AG04449 (cell line): ENCODE data around the gene ATXN1.

Source experiments
- CTCF ChIA-PET: fragments of 350-600 bp; formaldehyde crosslinking; extraction: SDS; loops from one replicate; lab custom pipeline; 2021; ENCODE audit warnings: antibody characterized with exemption; lab: Yijun Ruan, JAX
- POLR2A ChIA-PET: fragments of 400-600, 350-600 bp; formaldehyde crosslinking; extraction: SDS; loops from one replicate; lab custom pipeline; 2020; ENCODE audit warnings: antibody characterized with exemption, inconsistent platforms; lab: Yijun Ruan, JAX
- DNase-seq: peaks from one replicate; pipeline ENCODE4 v3.0.0-alpha.2; 2010; ENCODE audit warnings: low read depth, low spot score
- H3K4me3 ChIP-seq: 2 replicates; pipeline ENCODE4 v1.5.1; 2011; ENCODE audit warnings: low read depth, mild to moderate bottlenecking, control low read depth, low read length
- TF ChIP-seq, protein P1 (sequence below): IDR thresholded peaks from one replicate; pipeline ENCODE4 v1.5.1; 2011; ENCODE audit warnings: mild to moderate bottlenecking, moderate library complexity, low read length, control low read depth, inconsistent platforms; ENCODE audit not compliant: insufficient read depth; ENCODE audit errors: missing control alignments

ATXN1 gene

GRCh38 chr6:16519265-16520242, 241.7 kb downstream of the ATXN1 start:
- CTCF ChIA-PET, result interaction anchor here (0.9 to 5.0 kb wide), 5 partner anchors 7 to 244 kb away, joined by 3 to 63 read pairs (median 3); partner anchors contain the start of gene ATXN1
- no peak overlapping the region for H3K4me3 ChIP-seq
- TF ChIP-seq, protein P1, sequence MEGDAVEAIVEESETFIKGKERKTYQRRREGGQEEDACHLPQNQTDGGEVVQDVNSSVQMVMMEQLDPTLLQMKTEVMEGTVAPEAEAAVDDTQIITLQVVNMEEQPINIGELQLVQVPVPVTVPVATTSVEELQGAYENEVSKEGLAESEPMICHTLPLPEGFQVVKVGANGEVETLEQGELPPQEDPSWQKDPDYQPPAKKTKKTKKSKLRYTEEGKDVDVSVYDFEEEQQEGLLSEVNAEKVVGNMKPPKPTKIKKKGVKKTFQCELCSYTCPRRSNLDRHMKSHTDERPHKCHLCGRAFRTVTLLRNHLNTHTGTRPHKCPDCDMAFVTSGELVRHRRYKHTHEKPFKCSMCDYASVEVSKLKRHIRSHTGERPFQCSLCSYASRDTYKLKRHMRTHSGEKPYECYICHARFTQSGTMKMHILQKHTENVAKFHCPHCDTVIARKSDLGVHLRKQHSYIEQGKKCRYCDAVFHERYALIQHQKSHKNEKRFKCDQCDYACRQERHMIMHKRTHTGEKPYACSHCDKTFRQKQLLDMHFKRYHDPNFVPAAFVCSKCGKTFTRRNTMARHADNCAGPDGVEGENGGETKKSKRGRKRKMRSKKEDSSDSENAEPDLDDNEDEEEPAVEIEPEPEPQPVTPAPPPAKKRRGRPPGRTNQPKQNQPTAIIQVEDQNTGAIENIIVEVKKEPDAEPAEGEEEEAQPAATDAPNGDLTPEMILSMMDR, result no peak
- POLR2A ChIA-PET, result no interaction called here
- no peak for DNase-seq

GRCh38 chr6:16518265-16518664, 243.0 kb downstream of the ATXN1 start:
- DNase-seq, result no peak
- H3K4me3 ChIP-seq, result no peak overlapping the region
- ChIA-PET CTCF (interaction anchor here (1.0 to 9.8 kb wide), 3 partner anchors 8 to 245 kb away, joined by 3 to 111 read pairs (median 16); partner anchors contain the start of gene ATXN1), POLR2A (no interaction called here)
- TF ChIP-seq, protein P1, result no peak

GRCh38 chr6:16514249-16514648, 247.0 kb downstream of the ATXN1 start:
- DNase-seq, result no peak
- CTCF ChIA-PET, result interaction anchor here (0.7 to 9.8 kb wide), 19 partner anchors 8 to 572 kb away, joined by 3 to 111 read pairs (median 4); partner anchors contain the start of gene ATXN1

GRCh38 chr6:16512544-16513290, 248.5 kb downstream of the ATXN1 start:
- H3K4me3 ChIP-seq, result no peak overlapping the region
- ChIA-PET POLR2A (no interaction called here), CTCF (interaction anchor here (1.0 to 9.8 kb wide), 23 partner anchors 8 to 578 kb away, joined by 3 to 111 read pairs (median 5); partner anchors contain the start of gene ATXN1)
- TF ChIP-seq, protein P1, result no peak
- DNase-seq, result no peak

More at GRCh38 chr6:16514249-16514648, 247.0 kb downstream of the ATXN1 start:
- TF ChIP-seq, protein P1, result peak; percentile 51
- no peak overlapping the region for H3K4me3 ChIP-seq
- POLR2A ChIA-PET, result interaction anchor here (1.1 kb wide), 1 partner anchor 248 kb away, joined by 3 read pairs; no protein-coding TSS in a partner anchor

DNA sequence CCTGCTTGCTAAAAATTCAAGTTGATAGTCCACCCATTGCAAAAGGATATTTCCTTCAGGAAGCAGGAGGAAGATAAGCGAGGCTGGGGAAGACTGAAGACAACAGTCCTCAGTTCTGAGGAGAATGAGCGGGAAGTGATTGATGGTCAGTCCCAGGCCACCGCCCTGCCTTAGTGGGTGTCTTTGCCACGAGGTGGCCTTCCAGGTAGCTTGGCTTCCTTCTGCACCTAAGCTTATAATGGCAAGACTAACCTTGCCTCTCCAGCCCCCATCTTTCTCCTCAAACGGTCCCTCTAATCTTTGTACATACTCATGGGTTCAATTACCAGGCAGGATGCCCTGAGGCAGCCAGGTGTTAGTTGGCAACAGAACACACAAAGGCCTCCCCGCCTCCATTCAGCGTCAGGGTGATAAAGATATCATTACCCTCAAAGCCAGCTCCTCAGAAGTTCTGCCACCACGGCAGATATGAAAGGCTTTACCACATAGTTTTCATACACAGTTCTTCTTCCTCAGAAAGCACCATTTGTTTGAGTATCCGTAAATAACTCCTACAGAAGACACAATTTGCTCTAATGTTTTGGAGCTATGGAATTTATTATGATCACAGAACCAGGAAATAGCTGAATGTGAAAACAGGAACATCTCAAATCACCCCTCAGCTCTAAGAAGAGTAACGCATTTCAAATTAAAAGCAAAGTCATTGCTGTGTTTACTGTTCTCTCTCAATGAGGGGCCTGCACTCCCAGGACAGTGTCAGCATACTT, 249.4 kb downstream of the ATXN1 start:
- no peak for DNase-seq
- POLR2A ChIA-PET, result interaction anchor here (0.8 kb wide), 1 partner anchor 250 kb away, joined by 3 read pairs; the partner anchor contains the start of gene ATXN1
- no peak overlapping the region for H3K4me3 ChIP-seq
- CTCF ChIA-PET, result interaction anchor here (0.7 to 9.8 kb wide), 48 partner anchors 9 to 579 kb away, joined by 3 to 111 read pairs (median 4); partner anchors contain the start of gene ATXN1
- TF ChIP-seq, protein P1, result no peak
